Placental pericyte (primary cell): ENCODE measurements around the gene BMPR2. TPM values are rescaled to one million over a fixed set of nuclear protein-coding genes. Genes with fewer than 3 reads are reported as not detected.

Experiments used
- small RNA-seq: library from RNA; depleted of rRNA; stranded (forward); fragments of <200 nt; gene quantifications from one replicate; pipeline ENCODE3, GENCODE V24; 2012; ENCODE audit warnings: low replicate concordance
- total RNA-seq: library from RNA; depleted of rRNA; stranded (reverse); fragments of >200 nt; gene quantifications from 2 replicates; pipeline ENCODE4 v1.2.3, GENCODE V29; 2012

Gene BMPR2
- total RNA-seq = 40.9 and 53.4 TPM in 2 replicates

DNA sequence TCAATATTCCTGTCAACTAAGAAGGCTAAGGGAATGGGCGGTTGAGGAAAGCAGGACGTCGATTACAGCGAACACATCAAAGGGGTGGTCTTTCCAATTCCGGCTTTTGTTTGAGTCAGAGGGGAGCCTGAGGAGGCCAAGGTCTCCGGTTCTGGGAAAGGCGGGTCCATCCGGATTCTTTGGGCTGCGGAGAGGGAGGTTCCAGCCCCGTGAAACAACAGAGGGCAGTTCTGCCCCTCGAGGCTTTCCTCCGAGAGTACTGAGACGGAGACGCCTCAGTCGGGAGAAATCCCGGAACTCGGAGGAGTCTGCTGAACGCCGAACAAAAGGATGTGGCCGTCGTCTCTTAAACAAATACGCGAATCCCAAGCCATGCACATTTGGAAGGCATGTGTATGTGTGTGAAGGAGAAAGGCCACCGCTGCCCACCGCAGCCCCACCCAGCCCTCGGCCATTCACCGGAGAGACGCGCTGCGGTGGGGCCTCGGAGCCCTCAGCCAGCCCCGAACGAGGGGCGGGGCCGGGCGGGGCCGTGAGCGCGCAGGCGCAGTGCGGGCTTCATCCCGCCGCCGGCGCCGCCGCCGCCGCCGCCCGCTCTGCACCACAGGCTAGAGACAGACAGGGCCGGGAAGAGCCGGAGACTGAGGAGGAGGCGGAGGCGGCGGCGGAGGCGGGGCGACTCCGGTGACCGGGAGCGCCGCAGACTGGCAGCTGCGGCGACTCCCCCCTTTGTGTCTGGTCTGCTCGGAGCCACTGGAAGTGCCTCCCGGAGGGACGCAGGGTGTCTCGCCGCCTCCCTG is at the start of gene BMPR2:
TSS of gene BMPR2 (plus strand) at position 719 of the 800 bp plus-strand sequence. CDS start 1,148 bp downstream, outside the sequence.

Small RNA genes within 50 kb of the gene (small RNA-seq; reads per million reads assigned to genes)
- not detected for gene MTND4LP17
- gene RN7SL753P = not detected

Other genes with a start within 250 kb of the BMPR2 start
- gene SUMO1, start 137.7 kb upstream of the BMPR2 start, total RNA-seq = 83.4 and 110 TPM in 2 replicates
- gene NOP58, start 110.6 kb upstream of the BMPR2 start, total RNA-seq = 65.7 and 87.5 TPM in 2 replicates